Liver (tissue), 9 donors: ENCODE data around the gene RASSF7. TPM values are rescaled to one million over a fixed set of nuclear protein-coding genes. Genes with fewer than 3 reads are reported as not detected.
A peak's percentile ranks its signal among the peaks of the same experiment; 100 is the strongest.

Experiments
- DNase-seq: peaks from one replicate; pipeline ENCODE4 v3.0.0-alpha.2; 2017; ENCODE audit warnings: low spot score
- H3K27ac ChIP-seq, 2 donors: one replicate each; pipeline ENCODE4 v1.7.0; 2013; ENCODE audit warnings: inconsistent platforms in 2 of 2, low read length in 2 of 2, control low read depth in 1 of 2, low read depth in 1 of 2, mild to moderate bottlenecking in 1 of 2
- H3K27me3 ChIP-seq, 4 donors: one replicate each; pipeline versions ENCODE4 v1.6.1 to v1.7.0; 2013; ENCODE audit warnings: low read length in 3 of 4, inconsistent platforms in 1 of 4, mild to moderate bottlenecking in 1 of 4, moderate library complexity in 1 of 4; ENCODE audit not compliant: control insufficient read depth in 4 of 4, insufficient read depth in 4 of 4
- H3K36me3 ChIP-seq, 4 donors: one replicate each; pipeline versions ENCODE4 v1.6.1 to v1.7.0; 2013; ENCODE audit warnings: low read length in 3 of 4, mild to moderate bottlenecking in 3 of 4, low read depth in 1 of 4, moderate library complexity in 1 of 4; ENCODE audit not compliant: control insufficient read depth in 4 of 4, insufficient read depth in 3 of 4
- H3K4me1 ChIP-seq, 4 donors: one replicate each; pipeline versions ENCODE4 v1.6.1 to v1.7.0; 2013; ENCODE audit warnings: low read length in 3 of 4, mild to moderate bottlenecking in 3 of 4, moderate library complexity in 1 of 4; ENCODE audit not compliant: control insufficient read depth in 4 of 4, insufficient read depth in 4 of 4
- H3K4me3 ChIP-seq, 3 donors: one replicate each; pipeline versions ENCODE4 v1.6.1 to v1.7.0; 2013; ENCODE audit warnings: low read length in 3 of 3, control low read depth in 1 of 3, low read depth in 1 of 3, mild to moderate bottlenecking in 1 of 3
- H3K9ac ChIP-seq, 2 donors: one replicate each; pipeline ENCODE4 v1.7.0; 2013; ENCODE audit warnings: low read length in 2 of 2, mild to moderate bottlenecking in 2 of 2, moderate library complexity in 2 of 2, control low read depth in 1 of 2, low read depth in 1 of 2
- H3K9me3 ChIP-seq, 4 donors: one replicate each; pipeline versions ENCODE4 v1.6.1 to v1.7.0; 2013; ENCODE audit warnings: low read length in 3 of 4; ENCODE audit not compliant: control insufficient read depth in 4 of 4
- CTCF ChIP-seq: fragments of 150-350 bp; IDR thresholded peaks from 2 replicates; pipeline ENCODE4 v1.5.1; 2017; ENCODE audit warnings: improper control_type of control experiment, low read depth, low read length; ENCODE audit not compliant: missing input control
- EGR1 ChIP-seq, 2 donors: IDR thresholded peaks; 2 replicates each; pipeline ENCODE4 v1.6.1; 2016 to 2018; ENCODE audit warnings: antibody characterized with exemption in 2 of 2, low read depth in 2 of 2
- FOXA1 ChIP-seq: IDR thresholded peaks from 2 replicates; pipeline ENCODE4 v1.6.1; 2016; ENCODE audit warnings: antibody characterized with exemption
- FOXA2 ChIP-seq: IDR thresholded peaks from 2 replicates; pipeline ENCODE4 v1.6.1; 2016; ENCODE audit warnings: antibody characterized with exemption
- GABPA ChIP-seq, 2 donors: IDR thresholded peaks in 1 of 2; conservative IDR thresholded peaks in 1 of 2; 2 replicates each; pipeline ENCODE4 v1.6.1; 2016; ENCODE audit warnings: antibody characterized with exemption in 2 of 2, mild to moderate bottlenecking in 1 of 2, moderate library complexity in 1 of 2
- HNF4A ChIP-seq, 2 donors: conservative IDR thresholded peaks; 2 replicates each; pipeline ENCODE4 v1.6.1; 2016; ENCODE audit warnings: antibody characterized with exemption in 2 of 2, mild to moderate bottlenecking in 2 of 2
- HNF4G ChIP-seq: IDR thresholded peaks from 2 replicates; pipeline ENCODE4 v1.6.1; 2016; ENCODE audit warnings: antibody characterized with exemption
- JUND ChIP-seq, 2 donors: IDR thresholded peaks; 2 replicates each; pipeline ENCODE4 v1.6.1; 2016; ENCODE audit warnings: antibody characterized with exemption in 2 of 2
- NR2F2 ChIP-seq: IDR thresholded peaks from 2 replicates; pipeline ENCODE4 v1.6.1; 2016; ENCODE audit warnings: antibody characterized with exemption
- RAD21 ChIP-seq, 2 donors: IDR thresholded peaks; 2 replicates each; pipeline ENCODE4 v1.6.1; 2016; ENCODE audit warnings: antibody characterized with exemption in 2 of 2, mild to moderate bottlenecking in 2 of 2
- RXRA ChIP-seq, 2 donors: IDR thresholded peaks; 2 replicates each; pipeline ENCODE4 v1.6.1; 2017 to 2018; ENCODE audit warnings: antibody characterized with exemption in 2 of 2, mild to moderate bottlenecking in 1 of 2
- SP1 ChIP-seq: IDR thresholded peaks from 2 replicates; pipeline ENCODE4 v1.6.1; 2018; ENCODE audit warnings: antibody characterized with exemption, mild to moderate bottlenecking
- TAF1 ChIP-seq: conservative IDR thresholded peaks from 2 replicates; pipeline ENCODE4 v1.6.1; 2016; ENCODE audit warnings: antibody characterized with exemption, mild to moderate bottlenecking
- YY1 ChIP-seq: IDR thresholded peaks from 2 replicates; pipeline ENCODE4 v1.6.1; 2016; ENCODE audit warnings: antibody characterized with exemption, mild to moderate bottlenecking
- ZBTB33 ChIP-seq: IDR thresholded peaks from 2 replicates; pipeline ENCODE4 v1.6.1; 2016; ENCODE audit warnings: antibody characterized with exemption
- whole genome bisulfite sequencing: extraction: QIAGEN DNeasy Blood & Tissue Kit; methylation state at CpG from one replicate; pipeline ENCODE4 v1.1.7; 2013; 5-methylcytosine and 5-hydroxymethylcytosine counted together
- polyA plus RNA-seq, 2 donors: library from polyadenylated mRNA; stranded (reverse) in 1 of 2; unstranded in 1 of 2; fragments of 200-250 nt in 1 of 2; fragments of >200 nt in 1 of 2; fragmentation: Nextera tagmentation in 1 of 2; extraction: Ambion mirVana in 1 of 2; gene quantifications; one replicate each; pipeline versions ENCODE4 v1.2.1 to v1.2.3, GENCODE V29; 2013 to 2015
- total RNA-seq, 2 donors: library from RNA; depleted of rRNA; stranded (reverse); fragments of >200 nt; gene quantifications; one replicate each; pipeline ENCODE4 v1.2.3, GENCODE V29; 2014
- TF ChIP-seq, protein P1 (sequence below): IDR thresholded peaks from 2 replicates; pipeline ENCODE4 v1.6.1; 2016; ENCODE audit warnings: antibody characterized with exemption
- TF ChIP-seq, protein P2 (sequence below): IDR thresholded peaks from 2 replicates; pipeline ENCODE4 v1.6.1; 2016; ENCODE audit warnings: antibody characterized with exemption
- donor health status: healthy.
- donor health status: healthy.
- donor health status: healthy.
- donor health status: healthy.
- donor health status: healthy.

The RASSF7 gene
- total and polyA plus RNA-seq, 4 donors = 11.5 to 50.4 (median 36.9) TPM

GRCh38 chr11:530960-531831 is 29.6 kb upstream of the RASSF7 start:
- peak; percentile 30 for DNase-seq
- no peak overlapping the region for H3K27ac ChIP-seq
- TF ChIP-seq, protein P1, sequence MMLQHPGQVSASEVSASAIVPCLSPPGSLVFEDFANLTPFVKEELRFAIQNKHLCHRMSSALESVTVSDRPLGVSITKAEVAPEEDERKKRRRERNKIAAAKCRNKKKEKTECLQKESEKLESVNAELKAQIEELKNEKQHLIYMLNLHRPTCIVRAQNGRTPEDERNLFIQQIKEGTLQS = no peak
- TF ChIP-seq RAD21 (IDR thresholded peaks at IDR 0.05) (no peak), SP1 (no peak), HNF4A (conservative IDR thresholded peaks at IDR 0.05) (no peak), CTCF (no peak), JUND (IDR thresholded peaks at IDR 0.05) (no peak), ZBTB33 (no peak), GABPA (IDR thresholded peaks at IDR 0.05 in 1 of 2, conservative IDR thresholded peaks at IDR 0.05 in 1 of 2) (no peak)
- TF ChIP-seq, protein P2, sequence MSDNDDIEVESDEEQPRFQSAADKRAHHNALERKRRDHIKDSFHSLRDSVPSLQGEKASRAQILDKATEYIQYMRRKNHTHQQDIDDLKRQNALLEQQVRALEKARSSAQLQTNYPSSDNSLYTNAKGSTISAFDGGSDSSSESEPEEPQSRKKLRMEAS = no peak
- WGBS = 94% methylated on average over 28 of the region's 28 CpGs
- H3K27me3 ChIP-seq = no peaks in the 10 kb centered on the region
- no peak overlapping the region for H3K4me3 ChIP-seq
- peaks cover 0 to 11% (median 6%) of the 10 kb centered on the region in 4 donors for H3K36me3 ChIP-seq
- H3K4me1 ChIP-seq = peaks cover 5 to 20% (median 14%) of the 10 kb centered on the region in 4 donors
- H3K9ac ChIP-seq = no peak overlapping the region
- H3K9me3 ChIP-seq = no peaks in the 10 kb centered on the region

DNA sequence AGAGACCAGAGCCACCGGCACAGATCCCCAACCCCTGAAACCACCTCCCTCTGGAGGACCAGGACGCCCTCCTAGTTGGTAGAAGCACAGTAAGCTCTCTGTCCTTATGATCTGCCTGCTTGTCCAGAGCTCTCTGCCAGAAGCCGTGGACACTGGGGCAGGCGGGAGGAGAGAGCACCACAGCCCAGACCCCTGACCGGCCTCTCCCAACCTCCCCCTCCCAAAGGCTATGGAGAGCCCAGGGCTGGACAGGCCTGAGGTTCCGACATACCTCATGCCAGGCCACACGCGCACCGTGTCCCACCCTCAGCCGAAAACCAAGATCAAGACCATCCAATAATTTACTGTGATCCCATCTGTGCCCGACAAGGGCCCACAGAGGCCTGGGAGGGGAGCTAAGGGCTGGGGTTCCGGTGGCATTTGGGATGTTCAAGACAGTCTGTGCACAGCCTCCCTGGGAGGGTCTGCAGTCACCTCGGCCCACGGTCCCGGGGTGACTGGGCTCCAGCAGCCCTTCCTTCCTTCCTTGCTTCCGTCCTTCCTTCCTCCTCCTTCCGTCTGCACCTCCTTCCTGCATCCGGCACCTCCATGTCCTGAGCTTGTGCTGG is 28.7 kb upstream of the RASSF7 start:
- WGBS = 88% methylated on average over 18 of the region's 18 CpGs
- Histone ChIP-seq H3K4me1 (peaks cover 6 to 28% (median 21%) of the 10 kb centered on the region in 4 donors), H3K27me3 (no peaks in the 10 kb centered on the region), H3K4me3 (no peak overlapping the region), H3K27ac (no peak overlapping the region), H3K9ac (no peak overlapping the region), H3K36me3 (peaks cover 0 to 11% (median 6%) of the 10 kb centered on the region in 4 donors), H3K9me3 (no peaks in the 10 kb centered on the region)
- peak; percentile 32 for DNase-seq
- TF ChIP-seq FOXA1 (no peak), YY1 (no peak), CTCF (no peak), GABPA (IDR thresholded peaks at IDR 0.05 in 1 of 2, conservative IDR thresholded peaks at IDR 0.05 in 1 of 2) (no peak), ZBTB33 (no peak), FOXA2 (no peak), HNF4G (no peak), NR2F2 (no peak), JUND (IDR thresholded peaks at IDR 0.05) (no peak), TAF1 (no peak), SP1 (no peak), RXRA (IDR thresholded peaks at IDR 0.05) (no peak), HNF4A (conservative IDR thresholded peaks at IDR 0.05) (no peak), RAD21 (IDR thresholded peaks at IDR 0.05) (no peak), EGR1 (IDR thresholded peaks at IDR 0.05; ENCODE audit: low read depth in 2 of 2) (no peak)
- TF ChIP-seq, protein P1 = no peak
- TF ChIP-seq, protein P2 = no peak
